HepG2 (cell line): ENCODE measurements around the gene NBPF1.
"Not testable (repeated sequence)": the region's sequence is repeated elsewhere in the genome, so short reads cannot be mapped to it uniquely, and the experiment has no call there.

ENCODE experiments used
- GRHL1 ChIP-seq: sonication (generic); formaldehyde crosslinking; conservative IDR thresholded peaks from 2 replicates; pipeline ENCODE4 v1.8.0; 2022; ENCODE audit warnings: missing genetic modification reagents
- HMG20B ChIP-seq: conservative IDR thresholded peaks from 2 replicates; pipeline ENCODE4 v1.6.1; 2016; ENCODE audit warnings: missing genetic modification reagents, missing compliant biosample characterization
- SMAD3 ChIP-seq: sonication (generic); formaldehyde crosslinking; IDR thresholded peaks from 2 replicates; pipeline ENCODE4 v1.4.0; 2020; ENCODE audit warnings: missing genetic modification reagents
- ZNF138 ChIP-seq: sonication (generic); formaldehyde crosslinking; IDR thresholded peaks from 2 replicates; pipeline ENCODE4 v1.5.0; 2020; ENCODE audit warnings: mild to moderate bottlenecking, low read depth, missing genetic modification reagents
- ZNF24 ChIP-seq: fragments of 450-650 bp; IDR thresholded peaks from 2 replicates; pipeline ENCODE4 v1.6.1; 2017; ENCODE audit warnings: antibody characterized with exemption, mild to moderate bottlenecking

- not testable (repeated sequence) for TF ChIP-seq GRHL1 (CRISPR knock-in tag); HMG20B (CRISPR knock-in tag); SMAD3 (CRISPR knock-in tag); ZNF24; ZNF138 (CRISPR knock-in tag)
Observed at GRCh38 chr1:16619803-16620501, 6.6 kb upstream of the NBPF1 start.
